GM21447 (cell line): ENCODE data around the gene DNAH6.

Experiments used
- ATAC-seq: cut with Tn5 transposase; IDR thresholded peaks from one replicate; pipeline ENCODE4 v1.9.1; 2021; ENCODE audit not compliant: unreplicated experiment

DNAH6 gene

GRCh38 chr2:84629550-84629949 lies 113.3 kb downstream of the DNAH6 start:
- ATAC-seq, result no peak

DNA sequence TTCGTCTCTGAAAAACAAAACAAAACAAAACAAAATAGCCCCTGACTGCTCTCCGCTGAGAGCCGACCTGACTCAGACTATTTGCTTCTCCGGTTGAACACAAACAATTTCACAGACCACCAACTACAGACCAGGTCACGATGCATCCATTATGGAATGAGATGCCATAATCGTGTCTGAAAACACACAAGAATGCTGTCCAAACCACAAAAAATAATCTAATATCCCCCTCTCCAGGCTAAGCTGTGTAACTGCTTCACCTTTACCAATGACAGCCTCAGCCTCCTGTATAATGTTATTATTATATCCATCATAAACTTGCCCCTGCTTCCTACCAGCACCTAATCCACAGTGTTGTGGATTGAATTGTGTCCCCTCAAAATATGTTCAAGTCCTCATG lies 114.7 kb downstream of the DNAH6 start:
- ATAC-seq, result no peak

DNA sequence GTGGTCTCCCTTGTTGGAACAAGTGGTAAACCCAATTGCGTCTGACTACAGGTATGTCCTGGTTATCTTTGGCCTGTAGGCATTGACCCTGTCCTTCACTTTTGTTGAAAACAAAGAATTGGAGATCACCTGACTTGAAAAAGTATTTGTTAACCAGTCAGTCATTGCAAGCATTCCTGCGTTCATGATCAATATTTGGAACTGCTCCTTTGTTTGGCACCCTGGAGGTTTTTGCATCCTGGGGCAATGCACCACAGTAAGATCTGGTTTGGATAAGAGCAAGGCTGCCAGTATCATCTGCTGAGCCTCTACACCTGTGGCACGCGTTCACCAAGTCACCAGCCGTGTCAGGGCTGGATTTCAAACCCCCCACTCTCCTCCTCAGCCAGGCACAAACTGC lies 115.7 kb downstream of the DNAH6 start:
- no peak for ATAC-seq

GRCh38 chr2:84636080-84636971 lies 120.0 kb downstream of the DNAH6 start:
- ATAC-seq, result no peak

DNA sequence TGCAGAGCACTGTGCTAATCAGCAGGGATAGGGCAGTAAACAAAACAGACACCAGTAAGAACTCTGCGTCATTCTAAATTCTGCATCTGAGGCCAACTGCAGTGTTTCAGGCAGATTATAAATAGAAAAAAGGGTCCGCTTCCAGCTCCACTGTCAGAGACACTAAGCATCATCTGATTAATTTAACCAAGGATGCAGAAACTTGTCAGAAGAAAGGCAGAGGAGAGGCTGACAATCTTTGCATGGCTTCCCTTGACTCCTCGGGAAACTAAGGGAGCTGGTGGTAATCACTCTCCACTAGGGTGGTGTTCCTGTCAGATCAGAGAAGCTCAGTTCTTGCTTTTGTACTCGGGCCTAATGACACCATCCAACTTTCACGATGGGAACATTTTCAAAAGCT lies 123.5 kb downstream of the DNAH6 start:
- no peak for ATAC-seq

- no peak for ATAC-seq
Measured at GRCh38 chr2:84640411-84640810, 124.1 kb downstream of the DNAH6 start.

DNA sequence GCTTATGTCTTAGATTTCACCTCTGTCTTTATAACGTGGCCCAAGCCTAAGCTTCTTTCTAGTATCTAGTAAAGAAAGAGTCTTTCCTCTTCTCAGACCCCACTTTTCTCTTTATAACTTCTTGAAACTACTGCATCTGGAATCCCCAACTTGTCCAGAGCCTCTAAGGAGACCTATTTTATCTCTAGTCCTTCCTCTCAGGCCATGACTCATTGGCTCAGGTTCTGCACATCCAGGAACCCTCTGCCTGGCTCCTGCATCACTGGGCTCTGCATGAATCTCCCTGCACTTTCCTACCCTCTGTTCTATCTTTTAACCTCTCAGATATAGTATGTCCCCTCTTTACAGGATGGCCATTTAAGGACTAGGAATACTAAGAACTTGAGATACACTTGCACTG lies 124.7 kb downstream of the DNAH6 start:
- ATAC-seq, result no peak

GRCh38 chr2:84643991-84644390 lies 127.7 kb downstream of the DNAH6 start:
- ATAC-seq, result no peak

DNA sequence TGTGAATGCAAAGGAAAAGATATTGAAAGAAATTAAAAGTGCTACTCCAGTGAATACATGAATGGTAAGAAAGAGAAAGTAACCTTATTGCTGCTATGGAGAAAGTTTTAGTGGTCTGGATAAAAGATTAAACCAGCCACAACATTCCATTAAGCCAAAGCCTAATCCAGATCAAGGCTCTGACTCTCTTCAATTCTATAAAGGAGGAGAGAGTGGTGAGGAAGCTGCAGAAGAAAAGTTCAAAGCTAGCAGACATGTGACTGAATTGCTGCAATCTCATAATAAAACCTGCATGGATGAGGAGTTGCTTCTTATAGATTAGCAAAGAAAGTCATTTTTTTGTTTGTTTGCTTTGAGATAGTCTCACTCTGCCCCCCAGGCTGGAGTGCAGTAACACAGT lies 130.2 kb downstream of the DNAH6 start:
- ATAC-seq, result no peak

DNA sequence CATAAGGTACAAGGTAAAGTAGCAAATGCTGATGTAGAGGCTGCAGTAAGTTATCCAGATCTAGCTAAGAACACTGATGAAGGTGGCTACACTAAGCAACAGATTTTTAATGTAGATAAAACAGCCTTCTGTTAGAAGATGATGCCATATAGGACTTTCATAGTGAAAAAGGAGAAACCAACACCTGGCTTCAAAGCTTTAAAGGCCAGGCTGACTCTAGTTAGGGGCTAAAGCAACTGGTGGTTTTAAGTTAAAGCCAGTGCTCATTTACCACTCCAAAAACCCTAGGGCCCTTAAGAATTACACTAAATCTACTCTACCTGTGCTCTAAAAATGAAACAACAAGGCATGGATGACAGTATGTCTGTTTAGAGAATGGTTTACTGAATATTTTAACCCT lies 131.0 kb downstream of the DNAH6 start:
- no peak for ATAC-seq

DNA sequence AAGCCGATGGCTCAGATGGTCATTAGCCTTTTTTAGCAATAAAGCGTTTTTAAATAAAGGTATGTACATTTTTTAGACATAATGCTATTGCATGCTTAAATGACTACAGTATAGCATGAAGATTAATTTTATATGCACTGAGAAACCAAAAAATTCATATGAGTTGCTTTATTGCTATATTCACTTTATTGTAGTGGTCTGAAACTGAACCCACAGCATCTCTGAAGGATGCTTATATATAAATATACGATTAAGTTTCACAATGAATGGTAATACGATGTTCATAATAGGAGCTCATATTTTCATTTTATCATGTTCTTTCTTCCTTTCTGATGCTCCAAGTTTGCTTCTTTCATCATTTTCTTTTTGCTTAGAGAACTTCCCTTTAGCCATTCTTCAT lies 132.8 kb downstream of the DNAH6 start:
- ATAC-seq, result no peak

GRCh38 chr2:84649487-84650142 lies 133.3 kb downstream of the DNAH6 start:
- no peak for ATAC-seq

DNA sequence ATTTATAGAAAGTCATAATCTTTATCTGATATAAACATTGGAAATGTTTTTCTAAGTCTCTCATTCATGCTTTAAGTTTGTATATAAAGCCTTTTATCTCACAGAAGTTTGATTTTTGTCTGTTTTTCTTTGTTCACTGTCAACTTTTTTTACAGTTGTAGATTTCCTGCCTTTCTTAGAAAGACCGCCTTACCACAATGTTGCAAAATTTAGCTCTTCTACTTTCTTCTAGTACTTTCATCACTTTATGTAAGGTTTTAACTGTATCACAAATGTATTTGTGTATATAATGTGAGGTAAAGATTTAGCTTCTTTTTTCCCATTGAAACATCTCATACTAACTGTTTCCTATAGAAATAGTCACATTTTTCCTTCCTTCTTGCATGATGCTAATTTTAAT lies 136.1 kb downstream of the DNAH6 start:
- no peak for ATAC-seq

DNA sequence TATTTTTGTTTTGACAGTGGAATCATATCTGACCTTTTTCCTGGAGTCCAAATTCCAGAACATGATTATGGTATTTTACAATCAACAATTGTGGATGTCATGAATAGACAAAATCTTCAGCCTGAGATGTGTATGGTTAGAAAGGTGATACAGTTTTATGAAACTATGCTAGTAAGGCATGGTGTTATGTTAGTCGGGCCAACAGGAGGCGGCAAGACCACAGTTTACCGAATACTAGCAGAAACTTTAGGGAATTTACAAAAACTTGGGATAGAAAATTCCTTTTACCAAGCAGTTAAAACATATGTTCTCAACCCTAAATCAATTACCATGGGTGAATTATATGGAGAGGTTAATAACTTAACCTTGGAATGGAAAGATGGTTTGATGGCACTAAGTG lies 137.0 kb downstream of the DNAH6 start:
- no peak for ATAC-seq

GRCh38 chr2:84654414-84654813 lies 138.1 kb downstream of the DNAH6 start:
- no peak for ATAC-seq

DNA sequence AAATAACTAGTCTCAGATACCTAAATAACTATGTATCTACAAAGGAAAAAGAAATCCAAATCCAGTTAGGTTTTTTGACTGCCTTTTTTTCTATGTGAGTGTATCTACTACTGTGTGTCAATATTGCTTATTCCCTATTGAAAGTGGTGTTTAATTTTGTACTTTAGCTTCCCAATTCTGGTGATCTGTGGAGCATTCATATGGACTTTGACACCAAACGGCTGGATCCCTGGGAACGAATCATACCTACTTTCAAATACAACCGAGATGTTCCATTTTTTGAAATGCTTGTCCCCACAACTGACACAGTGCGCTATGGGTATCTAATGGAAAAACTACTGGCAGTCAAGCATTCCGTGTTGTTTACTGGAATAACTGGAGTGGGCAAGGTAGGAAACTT lies 152.8 kb downstream of the DNAH6 start:
- ATAC-seq, result no peak

DNA sequence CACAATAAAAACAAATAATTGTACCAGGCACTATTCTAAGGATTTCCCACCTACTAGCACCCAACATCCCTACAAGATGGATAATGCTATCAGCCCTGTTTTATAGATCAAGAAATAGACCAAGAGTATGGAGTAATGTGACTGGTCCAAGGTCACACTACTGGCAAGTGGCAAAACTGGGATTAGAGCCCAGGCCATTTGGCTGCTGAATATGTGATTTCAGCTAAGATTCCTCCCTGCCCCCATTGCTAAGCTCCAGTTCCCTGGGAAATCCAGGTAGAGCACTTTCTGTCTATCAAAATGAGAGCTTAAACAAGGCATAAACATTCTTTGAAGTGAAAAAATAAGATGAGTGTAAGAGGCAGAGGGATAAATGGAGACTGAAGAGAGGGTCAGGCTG lies 157.8 kb downstream of the DNAH6 start:
- no peak for ATAC-seq

DNA sequence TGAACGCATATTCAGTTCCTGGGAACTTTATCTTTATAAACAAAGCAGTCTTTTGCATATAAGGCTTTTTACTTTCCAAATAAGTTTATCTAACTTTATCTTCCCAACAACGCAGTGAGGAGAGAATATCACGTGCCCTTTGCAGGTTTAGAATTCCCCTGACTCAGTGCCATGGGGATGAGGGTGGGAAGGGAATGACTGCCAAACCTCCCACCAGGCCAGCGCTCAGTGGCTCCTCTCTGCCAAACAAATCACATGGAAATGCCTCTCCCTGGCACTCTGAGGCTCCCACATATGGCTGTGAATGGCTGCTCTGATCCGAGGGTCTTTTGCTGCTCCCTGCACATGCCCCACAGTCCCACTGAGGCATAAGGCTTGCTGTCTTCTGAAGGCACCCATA lies 158.3 kb downstream of the DNAH6 start:
- ATAC-seq, result no peak

- ATAC-seq, result no peak
Measured at GRCh38 chr2:84676295-84676694, 160.0 kb downstream of the DNAH6 start.

GRCh38 chr2:84678214-84678613 lies 161.9 kb downstream of the DNAH6 start:
- no peak for ATAC-seq

- ATAC-seq, result no peak
Measured at GRCh38 chr2:84686783-84687476, 170.6 kb downstream of the DNAH6 start.
